K562 (cell line): ENCODE measurements around the gene CEP43. TPM values are rescaled to one million over a fixed set of nuclear protein-coding genes. Genes with fewer than 3 reads are reported as not detected.
A peak's percentile ranks its signal among the peaks of the same experiment; 100 is the strongest.

Source experiments
- BRF2 ChIP-seq: IDR thresholded peaks from 3 replicates; pipeline ENCODE4 v1.6.1; 2011; ENCODE audit warnings: borderline replicate concordance, mild to moderate bottlenecking; ENCODE audit not compliant: insufficient read length, insufficient read depth
- DEAF1 ChIP-seq: fragments of 450-650 bp; formaldehyde crosslinking; IDR thresholded peaks from 2 replicates; pipeline ENCODE4 v1.4.0; 2020; ENCODE audit warnings: mild to moderate bottlenecking, moderate library complexity
- ETV1 ChIP-seq: fragments of 450-650 bp; conservative IDR thresholded peaks from 2 replicates; pipeline ENCODE4 v1.6.1; 2016; ENCODE audit warnings: missing genetic modification characterization, control low read depth, low read depth, missing compliant biosample characterization
- ETV5 ChIP-seq: sonication (generic); formaldehyde crosslinking; IDR thresholded peaks from 2 replicates; pipeline ENCODE4 v1.4.0; 2020; ENCODE audit warnings: low read depth, mild to moderate bottlenecking, missing genetic modification reagents
- EWSR1 ChIP-seq: fragments of 450-650 bp; IDR thresholded peaks from 2 replicates; pipeline ENCODE4 v1.6.1; 2018; ENCODE audit warnings: borderline replicate concordance, mild to moderate bottlenecking, low read depth, moderate library complexity; ENCODE audit not compliant: partially characterized antibody
- KDM2B ChIP-seq: fragments of 250-450 bp; sonication (Bioruptor Pico); IDR thresholded peaks from 2 replicates; pipeline ENCODE4 v1.8.0; 2021; ENCODE audit warnings: mild to moderate bottlenecking, moderate library complexity
- NCOA1 ChIP-seq: fragments of 450-650 bp; IDR thresholded peaks from 2 replicates; pipeline ENCODE4 v1.6.1; 2016; ENCODE audit warnings: low read depth
- NR2C1 ChIP-seq, 2 experiments: fragments of 450-650 bp; IDR thresholded peaks; 2 replicates each; pipeline ENCODE4 v1.6.1; 2017; ENCODE audit warnings: mild to moderate bottlenecking in 2 of 2, antibody characterized with exemption in 1 of 2, inconsistent platforms in 1 of 2, missing compliant biosample characterization in 1 of 2, missing genetic modification characterization in 1 of 2
- PATZ1 ChIP-seq: fragments of 250-450 bp; sonication (Bioruptor Pico); IDR thresholded peaks from 2 replicates; pipeline ENCODE4 v1.5.0; 2020; ENCODE audit warnings: mild to moderate bottlenecking, borderline replicate concordance
- STAG1 ChIP-seq: sonication (generic); formaldehyde crosslinking; IDR thresholded peaks from 2 replicates; pipeline ENCODE4 v1.5.0; 2020; ENCODE audit warnings: missing genetic modification reagents, borderline replicate concordance
- THAP12 ChIP-seq: fragments of 250-450 bp; sonication (Bioruptor Pico); IDR thresholded peaks from 2 replicates; pipeline ENCODE4 v1.9.0; 2021; ENCODE audit warnings: mild to moderate bottlenecking, inconsistent platforms
- WHSC1 ChIP-seq: IDR thresholded peaks from one replicate; pipeline ENCODE4 v1.6.1; 2012; ENCODE audit warnings: low read length, control low read depth, inconsistent platforms
- ZFPM2 ChIP-seq: fragments of 250-450 bp; sonication (Bioruptor Pico); IDR thresholded peaks from 2 replicates; pipeline ENCODE4 v1.5.1; 2022; ENCODE audit warnings: mild to moderate bottlenecking
- ZMIZ1 ChIP-seq, 2 experiments: fragments of 150-350 bp in 1 of 2; IDR thresholded peaks; 2 replicates each; pipeline ENCODE4 v1.6.1; 2012 to 2016; ENCODE audit warnings: low read depth in 2 of 2, low read length in 2 of 2, mild to moderate bottlenecking in 1 of 2, moderate library complexity in 1 of 2
- ZNF316 ChIP-seq: fragments of 450-650 bp; IDR thresholded peaks from 2 replicates; pipeline ENCODE4 v1.6.1; 2016
- polyA plus RNA-seq, 8 experiments: library from polyadenylated mRNA; depleted of rRNA in 4 of 8; stranded (reverse) in 5 of 8; unstranded in 3 of 8; fragments of >200 nt; fragmentation: Nextera tagmentation in 2 of 8; fragmentation: Illumina TruSeq in 1 of 8; extraction: Ambion mirVana in 2 of 8; extraction: Trizol in 1 of 8; gene quantifications; 2 replicates each; pipeline versions ENCODE4 v1.2.1 to v1.2.3, GENCODE V29; 2011 to 2014; ENCODE audit warnings: inconsistent platforms in 1 of 8, missing spikeins in 1 of 8
- total RNA-seq, 7 experiments: library from RNA; depleted of rRNA in 6 of 7; stranded (reverse); fragments of >200 nt in 6 of 7; fragmentation: Illumina TruSeq in 2 of 7; extraction: Trizol in 2 of 7; gene quantifications; 2 replicates each; pipeline versions ENCODE4 v1.2.1 to v1.2.3, GENCODE V29; 2011 to 2021; ENCODE audit warnings: low replicate concordance in 1 of 7

CEP43 gene
- total and polyA plus RNA-seq, 9 of the 15 experiments (the other 6 are each of a cell fraction or from before 2014, with no cell fraction given), result 15.2 to 55.7 (median 47.4) TPM

- TF ChIP-seq ETV5 (0 out of 2 replicates have a peak, but pooled peaks have one; percentile 3), KDM2B (no peak), PATZ1 (no peak), ETV1 (tag) (no peak), NR2C1 (IDR thresholded peaks at IDR 0.05) (no peak), NR2C1 (tag; IDR thresholded peaks at IDR 0.05) (no peak), THAP12 (CRISPR knock-in tag) (peak; percentile 56; the same call in 1 of the 2 replicates), BRF2 (no peak), WHSC1 (no peak), EWSR1 (no peak), STAG1 (CRISPR knock-in tag) (0 out of 2 replicates have a peak, but pooled peaks have one; percentile 28), ZMIZ1 (IDR thresholded peaks at IDR 0.05; ENCODE audit: low read depth in 2 of 2, low read length in 2 of 2) (0 out of 4 replicates have a peak, but pooled peaks of 1 of the 2 experiments have one; percentile 42), ZNF316 (no peak), ZFPM2 (CRISPR knock-in tag) (no peak), NCOA1 (no peak), DEAF1 (CRISPR knock-in tag) (no peak)
Observed at GRCh38 chr6:166999145-166999883, at the start of gene CEP43 (continued).
